ENCODE results near the gene DNMT1.
"Not testable (repeated sequence)": the region's sequence is repeated elsewhere in the genome, so short reads cannot be mapped to it uniquely, and the experiment has no call there.

Gene DNMT1

GRCh38 chr19:10187315-10187714 is 7.4 kb downstream of the DNMT1 start:
- in situ Hi-C loops (cut with HindIII; ENCODE audit: low sequenced_read_pairs): no loop called here

DNA sequence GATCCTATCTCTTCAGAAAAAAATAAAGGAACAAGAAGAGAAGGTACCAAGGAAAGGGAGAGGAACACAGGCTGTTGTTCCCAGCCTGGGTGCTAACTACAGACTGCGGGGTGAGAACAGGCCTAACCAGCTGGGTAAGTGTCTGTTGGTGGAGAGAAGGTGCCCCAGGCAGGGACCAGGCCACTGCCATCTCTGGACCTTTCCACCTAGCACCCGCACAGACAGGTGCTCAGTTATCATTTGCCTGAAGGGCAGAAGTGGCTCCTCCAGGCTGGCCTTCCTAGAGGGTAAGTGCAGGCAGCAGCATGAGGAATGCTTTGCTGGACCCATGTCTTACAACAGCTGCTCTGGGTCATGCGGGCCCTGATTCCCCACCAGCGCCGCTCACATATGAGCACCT is 10.1 kb downstream of the DNMT1 start:
- in situ Hi-C loops (cut with HindIII; ENCODE audit: low sequenced_read_pairs): no loop called here

DNA sequence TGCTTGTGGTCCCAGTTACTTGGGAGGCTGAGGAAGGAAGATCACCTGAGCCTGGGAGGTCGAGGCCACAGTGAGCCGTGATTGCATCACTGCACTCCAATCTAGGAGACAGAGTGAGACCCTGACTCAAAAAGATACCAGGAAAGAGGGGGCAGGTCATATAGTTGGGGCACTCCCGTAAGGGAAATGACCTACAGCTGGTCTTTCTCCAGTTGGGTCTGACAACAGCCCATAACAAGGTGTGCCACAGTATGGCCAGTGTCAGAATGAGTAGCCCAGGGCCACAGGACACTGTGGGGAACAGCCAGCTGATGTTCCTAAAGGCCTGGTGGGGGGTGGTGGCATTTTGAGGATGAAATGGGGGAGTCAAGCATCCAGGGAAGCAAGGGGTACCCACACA is 10.8 kb downstream of the DNMT1 start:
- in situ Hi-C loops (cut with HindIII; ENCODE audit: low sequenced_read_pairs): no loop called here

DNA sequence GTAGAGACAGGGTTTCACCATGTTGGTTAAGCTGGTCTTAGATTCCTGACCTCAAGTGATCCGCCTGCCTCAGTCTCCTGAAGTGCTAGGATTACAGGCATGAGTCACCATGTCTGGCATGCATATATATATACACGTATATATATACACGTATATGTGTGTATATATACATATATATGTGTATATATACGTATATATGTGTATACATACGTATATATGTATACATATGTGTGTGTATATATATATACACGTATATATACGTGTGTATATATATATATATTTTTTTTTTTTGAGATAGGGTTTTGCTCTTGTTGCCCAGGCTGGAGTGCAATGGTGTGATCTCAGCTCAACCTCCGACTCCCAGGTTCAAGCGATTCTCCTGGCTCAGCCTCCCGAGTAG is 11.9 kb downstream of the DNMT1 start:
- in situ Hi-C loops (cut with HindIII; ENCODE audit: low sequenced_read_pairs): no loop called here

DNA sequence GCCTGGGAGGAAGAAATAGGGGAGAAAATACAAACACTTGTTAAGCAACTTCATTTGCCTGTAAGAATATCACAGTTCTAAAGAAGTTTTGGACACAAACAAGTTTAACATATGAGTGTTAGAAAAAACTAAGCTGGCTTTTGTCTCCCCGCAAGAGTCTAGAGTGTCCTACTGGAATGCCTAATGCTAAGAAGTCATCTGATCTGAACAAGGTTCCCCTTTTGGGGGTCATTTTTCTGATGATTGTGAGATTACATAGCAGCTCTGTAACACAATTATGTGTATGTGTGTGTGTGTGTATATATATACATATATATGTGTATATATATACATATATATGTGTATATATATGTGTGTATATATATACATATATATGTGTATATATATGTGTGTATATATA is 12.7 kb downstream of the DNMT1 start:
- in situ Hi-C loops (cut with HindIII; ENCODE audit: low sequenced_read_pairs): no loop called here

GRCh38 chr19:10180459-10180858 is 14.3 kb downstream of the DNMT1 start:
- in situ Hi-C loops (cut with HindIII; ENCODE audit: low sequenced_read_pairs): no loop called here

DNA sequence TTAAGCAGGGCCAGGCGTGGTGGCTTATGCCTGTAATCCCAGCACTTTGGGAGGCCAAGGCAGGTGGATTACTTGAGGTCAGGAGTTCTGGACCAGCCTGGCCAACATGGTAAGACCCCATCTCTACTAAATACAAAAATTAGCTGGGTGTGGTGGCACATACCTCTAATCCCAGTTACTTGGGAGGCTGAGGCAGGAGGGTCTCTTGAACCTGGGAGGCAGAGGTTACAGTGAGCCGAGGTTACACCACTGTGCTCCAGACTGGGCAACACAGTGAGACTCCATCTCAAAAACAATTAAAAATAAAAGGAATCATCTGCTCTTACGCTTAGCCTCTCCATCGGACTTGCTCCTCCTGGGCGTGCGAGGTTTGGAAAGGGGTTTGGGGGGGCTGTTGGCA is 14.7 kb downstream of the DNMT1 start:
- in situ Hi-C loops (cut with HindIII; ENCODE audit: low sequenced_read_pairs): not testable (repeated sequence)

GRCh38 chr19:10173527-10173926 is 21.2 kb downstream of the DNMT1 start:
- in situ Hi-C loops (cut with HindIII; ENCODE audit: low sequenced_read_pairs): no loop called here

- in situ Hi-C loops (cut with HindIII; ENCODE audit: low sequenced_read_pairs): no loop called here
These were observed 26.3 kb downstream of the DNMT1 start for GRCh38 chr19:10168386-10168948.

GRCh38 chr19:10167459-10167858 is 27.3 kb downstream of the DNMT1 start:
- in situ Hi-C loops (cut with HindIII; ENCODE audit: low sequenced_read_pairs): no loop called here

DNA sequence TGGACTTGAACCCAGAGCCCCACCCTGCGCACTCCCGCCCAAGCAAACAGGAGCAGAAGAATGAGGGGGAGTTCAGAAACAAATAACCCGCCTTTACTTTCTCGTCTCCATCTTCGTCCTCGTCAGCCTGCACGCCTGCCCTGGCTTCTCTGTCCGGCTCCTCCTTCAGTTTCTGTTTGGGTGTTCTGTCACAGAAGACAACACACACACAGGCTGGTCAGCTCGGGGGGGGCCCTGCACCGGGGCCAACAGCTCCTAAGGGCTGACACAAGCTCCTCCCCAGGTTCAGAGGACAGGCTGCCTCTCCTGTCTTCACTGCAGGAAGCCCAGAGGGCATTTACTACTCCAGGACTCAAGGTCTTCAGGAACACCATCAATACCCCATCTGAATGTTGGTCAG is 28.3 kb downstream of the DNMT1 start:
- in situ Hi-C loops (cut with HindIII; ENCODE audit: low sequenced_read_pairs): not testable (repeated sequence)

- in situ Hi-C loops (cut with HindIII; ENCODE audit: low sequenced_read_pairs): no loop called here
These were observed 28.7 kb downstream of the DNMT1 start for GRCh38 chr19:10166046-10166445.

- in situ Hi-C loops (cut with HindIII; ENCODE audit: low sequenced_read_pairs): no loop called here
These were observed 31.2 kb downstream of the DNMT1 start for GRCh38 chr19:10163536-10163935.

DNA sequence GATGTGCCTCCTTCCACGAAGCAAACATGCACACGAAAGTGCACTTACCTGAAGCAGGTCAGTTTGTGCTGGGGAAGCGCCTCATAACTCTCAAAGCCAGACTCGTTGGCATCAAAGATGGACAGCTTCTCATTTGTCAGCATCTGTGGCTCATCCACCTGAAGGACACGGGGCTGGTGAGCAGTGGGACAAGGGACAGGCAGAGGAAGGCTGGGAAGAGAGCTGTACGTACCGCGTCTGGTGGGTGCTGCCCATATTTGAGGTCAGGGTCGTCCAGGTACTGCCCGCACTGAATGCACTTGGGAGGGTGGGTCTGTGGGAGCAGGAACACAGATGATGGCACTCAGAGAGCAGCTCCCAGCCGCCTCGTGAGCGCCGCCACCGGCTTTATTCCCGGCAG is 35.1 kb downstream of the DNMT1 start:
- in situ Hi-C loops (cut with HindIII; ENCODE audit: low sequenced_read_pairs): no loop called here

DNA sequence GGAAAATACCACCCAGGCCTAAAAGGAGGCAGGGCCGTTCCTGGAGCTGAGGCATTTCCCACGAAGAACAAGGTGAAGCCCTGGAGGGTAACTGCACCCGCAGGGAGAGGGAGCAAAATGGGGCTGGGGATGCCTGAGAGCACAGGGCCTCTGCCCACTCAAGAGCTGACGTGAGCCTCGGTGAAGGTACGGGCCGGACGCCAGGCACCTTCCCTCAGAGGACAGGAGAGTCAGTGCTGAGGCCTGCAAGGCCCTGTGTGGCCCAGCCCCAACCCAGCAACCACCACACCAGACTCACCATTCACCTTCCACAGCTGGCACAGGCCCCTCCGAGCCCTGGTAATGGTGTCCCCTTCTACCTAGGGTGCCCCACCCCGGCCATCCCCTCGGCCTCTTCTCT is 36.3 kb downstream of the DNMT1 start:
- in situ Hi-C loops (cut with HindIII; ENCODE audit: low sequenced_read_pairs): no loop called here

- in situ Hi-C loops (cut with HindIII; ENCODE audit: low sequenced_read_pairs): no loop called here
These were observed 36.7 kb downstream of the DNMT1 start for GRCh38 chr19:10158071-10158470.

GRCh38 chr19:10155839-10156238 is 38.9 kb downstream of the DNMT1 start:
- in situ Hi-C loops (cut with HindIII; ENCODE audit: low sequenced_read_pairs): no loop called here

GRCh38 chr19:10152100-10152499 is 42.7 kb downstream of the DNMT1 start:
- in situ Hi-C loops (cut with HindIII; ENCODE audit: low sequenced_read_pairs): no loop called here

GRCh38 chr19:10151521-10151920 is 43.2 kb downstream of the DNMT1 start:
- in situ Hi-C loops (cut with HindIII; ENCODE audit: low sequenced_read_pairs): no loop called here

DNA sequence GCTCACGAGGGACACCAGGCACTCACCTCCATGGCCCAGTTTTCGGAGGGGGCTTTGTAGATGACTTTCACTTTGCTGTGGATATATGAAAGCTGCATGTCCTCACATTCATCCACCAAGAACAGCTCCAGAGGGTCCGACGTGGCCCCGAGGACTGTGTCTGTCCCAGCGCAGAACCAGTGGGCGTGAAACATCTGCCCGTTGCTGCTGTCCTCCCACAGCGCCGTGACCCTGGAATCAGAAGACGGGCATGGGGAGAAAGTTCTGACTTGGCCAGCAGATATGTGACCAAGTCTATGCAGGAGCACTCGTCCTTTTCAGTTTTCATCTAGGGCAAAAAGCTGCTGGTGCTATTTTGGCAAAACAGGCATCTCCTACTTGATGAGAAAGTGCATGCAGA is 45.3 kb downstream of the DNMT1 start:
- in situ Hi-C loops (cut with HindIII; ENCODE audit: low sequenced_read_pairs): no loop called here

- in situ Hi-C loops (cut with HindIII; ENCODE audit: low sequenced_read_pairs): no loop called here
These were observed 48.6 kb downstream of the DNMT1 start for GRCh38 chr19:10146142-10146541.

DNA sequence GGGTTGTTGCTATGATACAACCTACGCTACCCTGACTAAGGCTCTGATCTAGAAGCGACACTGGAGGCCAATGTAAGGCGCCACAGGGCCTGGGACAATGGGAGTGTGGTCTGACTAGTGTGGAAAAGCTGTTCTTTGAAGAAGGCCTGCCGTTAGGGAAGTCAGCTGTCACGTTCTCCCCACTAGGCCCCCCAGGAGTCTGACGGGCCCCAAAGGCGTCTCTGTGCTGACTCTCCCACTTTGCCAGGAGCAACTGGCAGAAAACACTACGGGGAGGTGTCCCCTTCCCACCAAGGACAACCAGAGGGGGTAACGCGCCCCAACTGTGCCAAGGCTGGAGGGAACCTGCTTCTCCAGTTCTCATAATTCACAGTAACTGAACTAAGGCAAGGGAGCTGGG is 49.7 kb downstream of the DNMT1 start:
- in situ Hi-C loops (cut with HindIII; ENCODE audit: low sequenced_read_pairs): no loop called here

DNA sequence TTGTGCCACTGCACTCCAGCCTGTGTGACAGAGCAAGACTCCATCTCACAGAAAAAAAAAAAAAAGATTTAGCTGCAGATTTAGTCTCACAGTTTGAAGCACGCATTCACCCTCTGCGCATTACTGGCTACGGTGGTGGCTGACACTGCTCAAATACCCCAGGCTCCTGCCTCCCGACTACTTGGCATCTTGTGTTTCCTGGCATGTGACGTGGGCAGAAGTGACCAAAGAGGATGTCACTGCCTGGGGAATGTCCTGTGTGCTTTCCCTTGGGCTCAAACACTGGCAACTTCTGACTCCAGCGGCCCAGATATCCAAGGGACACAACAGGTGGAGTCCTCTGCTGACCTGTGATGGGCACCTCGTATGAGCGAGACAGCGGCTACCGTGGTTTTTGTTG is 50.4 kb downstream of the DNMT1 start:
- in situ Hi-C loops (cut with HindIII; ENCODE audit: low sequenced_read_pairs): no loop called here

- in situ Hi-C loops (cut with HindIII; ENCODE audit: low sequenced_read_pairs): no loop called here
These were observed 51.1 kb downstream of the DNMT1 start for GRCh38 chr19:10143681-10144080.

Data from endothelial cell of hepatic sinusoid (primary cell).